Measurements from ENCODE around the gene PDE7B. TPM values are rescaled to one million over a fixed set of nuclear protein-coding genes. Genes with fewer than 3 reads are reported as not detected.

PDE7B gene
- total and polyA plus RNA-seq, 10 donors = 0.54 to 4.6 (median 1.5) TPM

- intact Hi-C loops (cut with DNase I; ENCODE audit: low total_unique reads) = no loop called here
- Histone ChIP-seq H3K4me1 (peaks cover 0 to 5% (median 0%) of the 10 kb centered on the region in 6 donors), H3K27ac (no peak overlapping the region), H3K4me3 (no peak overlapping the region), H3K36me3 (no peaks in the 10 kb centered on the region), H3K9me3 (no peaks in the 10 kb centered on the region), H3K27me3 (replicated peaks in 1 of 7) (no peaks in the 10 kb centered on the region)
- no peak for DNase-seq
- TF ChIP-seq POLR2A (IDR thresholded peaks at IDR 0.05) (no peak), POLR2AphosphoS5 (IDR thresholded peaks at IDR 0.05) (no peak), CTCF (IDR thresholded peaks at IDR 0.05 in 8 of 11, conservative IDR thresholded peaks at IDR 0.05 in 3 of 11) (no peak)
- 66 to 87% (median 86%) methylated on average over 1 of the region's 1 CpG for WGBS, 5 donors
These were observed 330.0 kb downstream of the PDE7B start for GRCh38 chr6:136181512-136181833.

GRCh38 chr6:136181861-136182260 is 330.4 kb downstream of the PDE7B start:
- H3K4me3 ChIP-seq = no peak overlapping the region
- intact Hi-C loops (cut with DNase I; ENCODE audit: low total_unique reads) = no loop called here
- TF ChIP-seq POLR2AphosphoS5 (IDR thresholded peaks at IDR 0.05) (no peak), POLR2A (IDR thresholded peaks at IDR 0.05) (no peak), CTCF (IDR thresholded peaks at IDR 0.05 in 8 of 11, conservative IDR thresholded peaks at IDR 0.05 in 3 of 11) (no peak)
- no peak for DNase-seq
- H3K4me1 ChIP-seq = peaks cover 0 to 5% (median 0%) of the 10 kb centered on the region in 6 donors
- H3K27me3 ChIP-seq (replicated peaks in 1 of 7) = no peaks in the 10 kb centered on the region
- no peaks in the 10 kb centered on the region for H3K36me3 ChIP-seq
- H3K27ac ChIP-seq = no peak overlapping the region
- 68 to 91% (median 78%) methylated on average over 1 of the region's 1 CpG for WGBS, 5 donors
- no peaks in the 10 kb centered on the region for H3K9me3 ChIP-seq

- no peak overlapping the region for H3K27ac ChIP-seq
- H3K27me3 ChIP-seq (replicated peaks in 1 of 7) = no peaks in the 10 kb centered on the region
- intact Hi-C loops (cut with DNase I; ENCODE audit: low total_unique reads) = no loop called here
- H3K9me3 ChIP-seq = no peaks in the 10 kb centered on the region
- H3K36me3 ChIP-seq = peaks cover 0 to 4% (median 0%) of the 10 kb centered on the region in 6 donors
- TF ChIP-seq POLR2A (IDR thresholded peaks at IDR 0.05) = no peak
- TF ChIP-seq CTCF (IDR thresholded peaks at IDR 0.05 in 8 of 11, conservative IDR thresholded peaks at IDR 0.05 in 3 of 11) = no peak
- no peak for TF ChIP-seq POLR2AphosphoS5 (IDR thresholded peaks at IDR 0.05)
- H3K4me3 ChIP-seq = no peak overlapping the region
- peaks cover 0 to 5% (median 0%) of the 10 kb centered on the region in 6 donors for H3K4me1 ChIP-seq
- no peak for DNase-seq
- WGBS, 5 donors = 58 to 72% (median 67%) methylated on average over 1 of the region's 1 CpG
These were observed 333.2 kb downstream of the PDE7B start for GRCh38 chr6:136184738-136185137.

GRCh38 chr6:136186363-136186762 is 334.9 kb downstream of the PDE7B start:
- 88 to 95% (median 94%) methylated on average over 1 of the region's 1 CpG for WGBS, 5 donors
- Histone ChIP-seq H3K9me3 (no peaks in the 10 kb centered on the region), H3K4me3 (no peak overlapping the region), H3K4me1 (peaks cover 0 to 5% (median 0%) of the 10 kb centered on the region in 6 donors), H3K27me3 (replicated peaks in 1 of 7) (no peaks in the 10 kb centered on the region), H3K27ac (no peak overlapping the region), H3K36me3 (peaks cover 0 to 5% (median 0%) of the 10 kb centered on the region in 6 donors)
- DNase-seq = no peak
- intact Hi-C loops (cut with DNase I; ENCODE audit: low total_unique reads) = no loop called here
- TF ChIP-seq POLR2A (IDR thresholded peaks at IDR 0.05) = no peak
- TF ChIP-seq CTCF (IDR thresholded peaks at IDR 0.05 in 8 of 11, conservative IDR thresholded peaks at IDR 0.05 in 3 of 11) = no peak
- no peak for TF ChIP-seq POLR2AphosphoS5 (IDR thresholded peaks at IDR 0.05)
